ENCODE results near the gene TMEM164. TPM values are rescaled to one million over a fixed set of nuclear protein-coding genes. Genes with fewer than 3 reads are reported as not detected.

TMEM164 gene
- total RNA-seq, 1 donor from 2014 or later, result 76.3 TPM

GRCh38 chrX:110116066-110116980 lies 113.4 kb downstream of the TMEM164 start:
- H3K36me3 Mint-ChIP-seq, result peaks cover 14% of the 10 kb centered on the region
- H3K27ac Mint-ChIP-seq, result no peak overlapping the region
- no peaks in the 10 kb centered on the region for H3K9me3 Mint-ChIP-seq
- no peak overlapping the region for H3K4me3 Mint-ChIP-seq
- H3K4me1 Mint-ChIP-seq (ENCODE audit: unreplicated experiment), result peaks cover 9% of the 10 kb centered on the region
- H3K27me3 Mint-ChIP-seq, result no peaks in the 10 kb centered on the region
- DNase-seq (ENCODE audit: extremely low spot score, unreplicated experiment), result no peak
- TF ChIP-seq, protein P1, sequence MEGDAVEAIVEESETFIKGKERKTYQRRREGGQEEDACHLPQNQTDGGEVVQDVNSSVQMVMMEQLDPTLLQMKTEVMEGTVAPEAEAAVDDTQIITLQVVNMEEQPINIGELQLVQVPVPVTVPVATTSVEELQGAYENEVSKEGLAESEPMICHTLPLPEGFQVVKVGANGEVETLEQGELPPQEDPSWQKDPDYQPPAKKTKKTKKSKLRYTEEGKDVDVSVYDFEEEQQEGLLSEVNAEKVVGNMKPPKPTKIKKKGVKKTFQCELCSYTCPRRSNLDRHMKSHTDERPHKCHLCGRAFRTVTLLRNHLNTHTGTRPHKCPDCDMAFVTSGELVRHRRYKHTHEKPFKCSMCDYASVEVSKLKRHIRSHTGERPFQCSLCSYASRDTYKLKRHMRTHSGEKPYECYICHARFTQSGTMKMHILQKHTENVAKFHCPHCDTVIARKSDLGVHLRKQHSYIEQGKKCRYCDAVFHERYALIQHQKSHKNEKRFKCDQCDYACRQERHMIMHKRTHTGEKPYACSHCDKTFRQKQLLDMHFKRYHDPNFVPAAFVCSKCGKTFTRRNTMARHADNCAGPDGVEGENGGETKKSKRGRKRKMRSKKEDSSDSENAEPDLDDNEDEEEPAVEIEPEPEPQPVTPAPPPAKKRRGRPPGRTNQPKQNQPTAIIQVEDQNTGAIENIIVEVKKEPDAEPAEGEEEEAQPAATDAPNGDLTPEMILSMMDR (conservative IDR thresholded peaks at IDR 0.05), result no peak

DNA sequence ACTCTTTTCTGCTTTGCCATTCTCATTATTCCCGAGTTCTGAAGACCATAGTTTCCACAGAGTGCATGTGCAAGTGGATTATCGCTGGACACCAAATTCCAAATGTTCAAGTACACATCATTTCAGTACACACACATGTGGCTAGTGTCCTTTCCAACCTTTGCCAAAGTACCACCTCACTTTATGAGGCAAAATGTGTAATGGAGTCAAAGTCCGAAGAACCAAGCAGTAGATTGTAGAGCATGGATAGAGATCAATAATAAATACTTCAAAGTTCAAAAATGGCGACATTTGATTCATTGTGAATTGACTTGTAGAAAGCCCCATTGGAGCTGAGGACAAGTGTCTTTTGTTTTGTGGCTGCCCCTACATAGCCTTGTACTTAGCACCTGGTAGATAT lies 115.6 kb downstream of the TMEM164 start:
- Mint-ChIP-seq H3K36me3 (peaks cover 15% of the 10 kb centered on the region), H3K4me3 (no peak overlapping the region), H3K4me1 (ENCODE audit: unreplicated experiment) (peaks cover 15% of the 10 kb centered on the region), H3K9me3 (no peaks in the 10 kb centered on the region), H3K27me3 (no peaks in the 10 kb centered on the region), H3K27ac (no peak overlapping the region)
- no peak for DNase-seq (ENCODE audit: extremely low spot score, unreplicated experiment)
- TF ChIP-seq, protein P1 (conservative IDR thresholded peaks at IDR 0.05), result no peak

DNA sequence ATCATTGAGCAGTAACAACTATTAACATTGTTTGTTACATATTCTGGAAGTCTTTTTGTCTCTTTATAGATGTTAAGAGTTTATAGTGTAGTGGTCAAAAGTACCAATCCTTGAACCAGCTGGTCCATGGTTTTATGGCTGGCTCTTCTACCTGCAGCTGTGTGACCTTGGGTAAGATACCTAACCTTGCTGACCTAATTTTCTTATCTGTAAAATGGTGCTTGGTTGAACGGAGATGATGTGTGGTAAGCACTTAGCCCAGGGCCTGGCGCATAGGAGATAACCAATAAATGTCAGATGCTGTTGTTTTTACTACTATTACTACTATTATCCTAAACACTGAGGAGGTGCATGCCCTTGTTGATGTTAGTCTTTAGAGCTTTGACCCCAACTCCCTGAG lies 116.6 kb downstream of the TMEM164 start:
- H3K4me3 Mint-ChIP-seq, result no peak overlapping the region
- H3K27ac Mint-ChIP-seq, result no peak overlapping the region
- H3K27me3 Mint-ChIP-seq, result no peaks in the 10 kb centered on the region
- peaks cover 9% of the 10 kb centered on the region for H3K36me3 Mint-ChIP-seq
- no peaks in the 10 kb centered on the region for H3K9me3 Mint-ChIP-seq
- TF ChIP-seq, protein P1 (conservative IDR thresholded peaks at IDR 0.05), result no peak
- DNase-seq (ENCODE audit: extremely low spot score, unreplicated experiment), result no peak
- peaks cover 15% of the 10 kb centered on the region for H3K4me1 Mint-ChIP-seq (ENCODE audit: unreplicated experiment)

GRCh38 chrX:110120025-110120424 lies 117.1 kb downstream of the TMEM164 start:
- no peak overlapping the region for H3K4me3 Mint-ChIP-seq
- H3K4me1 Mint-ChIP-seq (ENCODE audit: unreplicated experiment), result peaks cover 15% of the 10 kb centered on the region
- TF ChIP-seq, protein P1 (conservative IDR thresholded peaks at IDR 0.05), result no peak
- no peak overlapping the region for H3K27ac Mint-ChIP-seq
- no peaks in the 10 kb centered on the region for H3K9me3 Mint-ChIP-seq
- no peak for DNase-seq (ENCODE audit: extremely low spot score, unreplicated experiment)
- H3K36me3 Mint-ChIP-seq, result peaks cover 9% of the 10 kb centered on the region
- no peaks in the 10 kb centered on the region for H3K27me3 Mint-ChIP-seq

DNA sequence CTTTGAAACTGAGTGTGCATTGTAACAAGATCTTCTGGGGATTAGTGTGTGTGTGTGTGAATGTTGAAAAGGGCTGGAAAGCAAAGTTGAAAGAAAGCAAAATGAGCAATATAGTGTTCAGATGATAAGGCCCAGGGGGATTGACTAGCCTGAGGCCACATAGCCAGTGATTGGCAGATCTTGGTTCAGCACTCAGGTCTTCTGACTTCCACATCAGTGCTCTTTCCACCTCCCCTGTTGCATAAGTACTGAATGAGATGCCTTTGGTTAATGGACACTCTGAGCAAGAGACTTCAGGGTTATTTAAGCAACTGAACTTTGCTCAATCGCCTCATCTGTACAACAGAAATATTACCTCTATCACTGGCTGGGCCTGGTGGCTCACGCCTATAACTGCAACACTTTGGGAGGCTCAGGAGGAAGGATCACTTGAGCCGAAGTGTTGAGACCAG lies 120.4 kb downstream of the TMEM164 start:
- Mint-ChIP-seq H3K4me3 (no peak overlapping the region), H3K9me3 (no peaks in the 10 kb centered on the region), H3K27me3 (no peaks in the 10 kb centered on the region), H3K36me3 (peaks cover 6% of the 10 kb centered on the region), H3K4me1 (ENCODE audit: unreplicated experiment) (peaks cover 31% of the 10 kb centered on the region), H3K27ac (no peak overlapping the region)
- TF ChIP-seq, protein P1 (conservative IDR thresholded peaks at IDR 0.05), result no peak
- no peak for DNase-seq (ENCODE audit: extremely low spot score, unreplicated experiment)

Data from type B pancreatic cell (in vitro differentiated cells).